CD14-positive monocyte (primary cell): ENCODE measurements around the gene PALM. TPM values are rescaled to one million over a fixed set of nuclear protein-coding genes. Genes with fewer than 3 reads are reported as not detected.

Experiments used
- DNase-seq, 3 donors: peaks; one replicate each; pipeline ENCODE4 v3.0.0-alpha.2; 2011 to 2022
- H2AFZ ChIP-seq: 2 replicates; pipeline ENCODE4 v1.6.0; 2012; ENCODE audit warnings: mild to moderate bottlenecking, low read depth, low read length, inconsistent platforms; ENCODE audit not compliant: insufficient read depth, poor library complexity, severe bottlenecking
- H3K27ac ChIP-seq, 2 donors: 1 replicate in 1 of 2; 2 replicates in 1 of 2; pipeline ENCODE4 v1.5.1; 2012 to 2013; ENCODE audit warnings: low read length in 2 of 2, control low read depth in 1 of 2, inconsistent platforms in 1 of 2, low read depth in 1 of 2, mild to moderate bottlenecking in 1 of 2
- H3K27me3 ChIP-seq, 2 donors: one replicate each; pipeline versions ENCODE4 v1.6.0 to v1.6.1; 2011 to 2013; ENCODE audit warnings: low read length in 2 of 2; ENCODE audit not compliant: control insufficient read depth in 2 of 2, insufficient read depth in 2 of 2
- H3K36me3 ChIP-seq, 2 donors: replicated peaks in 1 of 2; 1 replicate in 1 of 2; 2 replicates in 1 of 2; pipeline versions ENCODE4 v1.5.1 to v1.6.1; 2012 to 2013; ENCODE audit warnings: low read length in 2 of 2, control low read depth in 1 of 2, inconsistent platforms in 1 of 2, mild to moderate bottlenecking in 1 of 2; ENCODE audit not compliant: insufficient read depth in 2 of 2, control insufficient read depth in 1 of 2
- H3K4me1 ChIP-seq, 2 donors: 1 replicate in 1 of 2; 2 replicates in 1 of 2; pipeline versions ENCODE4 v1.5.1 to v1.6.1; 2012 to 2013; ENCODE audit warnings: low read length in 2 of 2, control low read depth in 1 of 2, inconsistent platforms in 1 of 2, mild to moderate bottlenecking in 1 of 2, moderate library complexity in 1 of 2; ENCODE audit not compliant: insufficient read depth in 2 of 2, control insufficient read depth in 1 of 2
- H3K4me2 ChIP-seq: replicated peaks from 2 replicates; pipeline ENCODE3; 2012; ENCODE audit warnings: low read length, moderate library complexity, mild to moderate bottlenecking; ENCODE audit not compliant: poor library complexity, severe bottlenecking; ENCODE audit errors: extremely low read depth
- H3K4me3 ChIP-seq, 3 experiments: fragments of 200-600 bp in 1 of 3; sonication (generic) in 1 of 3; replicated peaks in 1 of 3; 1 replicate in 2 of 3; 2 replicates in 1 of 3; pipeline ENCODE4 v1.5.1; 2011 to 2013; ENCODE audit warnings: low read length in 3 of 3, mild to moderate bottlenecking in 3 of 3, control low read depth in 2 of 3, low read depth in 2 of 3, inconsistent platforms in 1 of 3, moderate library complexity in 1 of 3
- H3K79me2 ChIP-seq: 2 replicates; pipeline ENCODE4 v1.6.0; 2012; ENCODE audit warnings: mild to moderate bottlenecking, control low read depth, inconsistent platforms, low read length, moderate library complexity; ENCODE audit not compliant: insufficient read depth
- H3K9ac ChIP-seq: 2 replicates; pipeline ENCODE4 v1.6.0; 2017; ENCODE audit warnings: low read length, mild to moderate bottlenecking; ENCODE audit not compliant: insufficient read depth, poor library complexity, severe bottlenecking
- H3K9me3 ChIP-seq, 2 donors: replicated peaks in 1 of 2; 1 replicate in 1 of 2; 2 replicates in 1 of 2; pipeline versions ENCODE4 v1.5.1 to v1.6.1; 2012 to 2013; ENCODE audit warnings: low read length in 2 of 2, control low read depth in 1 of 2; ENCODE audit not compliant: control insufficient read depth in 1 of 2, insufficient read depth in 1 of 2
- H4K20me1 ChIP-seq: 2 replicates; pipeline ENCODE4 v1.6.0; 2012; ENCODE audit warnings: mild to moderate bottlenecking, low read length, control low read depth, moderate library complexity; ENCODE audit not compliant: insufficient read depth
- H3K27ac Mint-ChIP-seq, 7 donors: one replicate each; pipeline ENCODE4 v1.8.0; 2020; ENCODE audit warnings: mild to moderate bottlenecking in 7 of 7, mixed read lengths in 7 of 7, moderate library complexity in 6 of 7, inconsistent platforms in 2 of 7
- H3K27me3 Mint-ChIP-seq, 3 donors: one replicate each; pipeline ENCODE4 v1.8.0; 2021 to 2022; ENCODE audit warnings: low read depth in 3 of 3, mild to moderate bottlenecking in 3 of 3, mixed read lengths in 3 of 3, moderate library complexity in 3 of 3, inconsistent platforms in 1 of 3
- H3K36me3 Mint-ChIP-seq, 2 donors: one replicate each; pipeline ENCODE4 v1.8.0; 2020; ENCODE audit warnings: mixed read lengths in 2 of 2, inconsistent platforms in 1 of 2, mild to moderate bottlenecking in 1 of 2
- H3K4me1 Mint-ChIP-seq: one replicate; pipeline ENCODE4 v1.8.0; 2020; ENCODE audit warnings: mild to moderate bottlenecking, mixed read lengths
- H3K4me3 Mint-ChIP-seq, 2 donors: one replicate each; pipeline ENCODE4 v1.8.0; 2020; ENCODE audit warnings: mild to moderate bottlenecking in 2 of 2, mixed read lengths in 2 of 2, moderate library complexity in 1 of 2
- H3K9me3 Mint-ChIP-seq, 7 donors: one replicate each; pipeline ENCODE4 v1.8.0; 2020 to 2022; ENCODE audit warnings: mixed read lengths in 7 of 7, mild to moderate bottlenecking in 6 of 7, moderate library complexity in 6 of 7, inconsistent platforms in 2 of 7
- CTCF ChIP-seq: fragments of 200-600 bp; IDR thresholded peaks from one replicate; pipeline ENCODE4 v1.8.0; 2022; ENCODE audit warnings: antibody characterized with exemption, mild to moderate bottlenecking
- WGBS: methylation state at CpG from one replicate; pipeline ENCODE4 v1.1.5; 2013; ENCODE audit warnings: missing lambda C conversion rate; ENCODE audit not compliant: insufficient coverage; 5-methylcytosine and 5-hydroxymethylcytosine counted together
- intact Hi-C, 2 donors: fragments of 100-400 bp; cut with micrococcal nuclease; formaldehyde crosslinking; loops; one replicate each; pipeline versions ENCODE4 v1.15.0 to v1.15.1; 2023
- polyA plus RNA-seq, 3 donors: library from polyadenylated mRNA; depleted of rRNA in 1 of 3; unstranded in 2 of 3; stranded (reverse) in 1 of 3; fragments of 300-500 nt in 2 of 3; fragments of >200 nt in 1 of 3; fragmentation: Illumina TruSeq in 2 of 3; gene quantifications; 1 replicate in 2 of 3; 2 replicates in 1 of 3; pipeline ENCODE4 v1.2.3, GENCODE V29; 2012 to 2021

PALM gene
- polyA plus RNA-seq, 3 donors: 0.23 TPM; not detected in 2

DNA sequence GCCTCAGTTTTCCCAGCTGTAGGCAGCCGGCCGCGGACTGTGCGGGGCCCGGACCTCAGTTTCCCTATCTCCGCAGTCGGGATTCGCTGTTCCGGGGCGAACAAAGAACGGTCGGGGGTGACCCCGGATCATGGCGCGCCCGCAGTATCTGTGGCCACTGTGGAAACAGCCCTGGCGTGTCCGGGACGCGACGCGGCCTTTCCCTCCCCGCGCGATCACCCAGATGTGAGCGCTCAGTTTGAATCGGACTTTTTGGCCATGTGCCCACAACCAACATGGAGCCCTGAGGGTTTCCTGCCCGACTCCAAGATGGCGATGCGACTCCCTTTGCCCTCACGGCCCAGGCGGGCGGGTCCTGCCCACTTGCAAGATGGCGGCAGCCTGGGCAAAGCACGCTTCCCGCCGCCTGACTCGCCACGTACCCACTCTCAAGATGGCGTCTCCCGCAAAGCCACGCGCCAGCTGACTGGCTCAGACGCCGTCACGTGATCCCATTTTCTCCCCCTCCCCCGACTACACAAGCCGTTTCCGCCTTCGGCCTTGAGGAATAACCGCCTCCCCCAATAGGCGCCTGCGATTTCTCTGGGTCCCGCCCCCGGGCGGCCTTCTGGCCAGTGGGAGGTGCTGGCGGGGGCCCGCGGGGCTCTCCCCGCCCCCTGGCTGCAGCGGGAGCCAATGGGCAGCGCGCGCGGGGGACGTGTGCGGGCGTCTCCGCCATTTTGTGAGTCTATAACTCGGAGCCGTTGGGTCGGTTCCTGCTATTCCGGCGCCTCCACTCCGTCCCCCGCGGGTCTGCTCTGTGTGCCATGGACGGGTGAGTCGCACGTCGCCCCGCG, 88.2 kb downstream of the PALM start, which contains the start of gene PTBP1:
Gene PTBP1, plus strand, starts transcription at position 761 of the 836 bp plus-strand sequence. Its CDS starts 46 bp downstream, at position 807.
- peak within 1 kb of the TSS; percentile 77 to 91 (median 85) for H3K27ac Mint-ChIP-seq

More for the DNA sequence above, 88.2 kb downstream of the PALM start, which contains the start of gene PTBP1:
- Histone ChIP-seq H2AFZ (peak within 1 kb of the TSS; percentile 84), H3K36me3 (peaks cover 18 to 19% of the 10 kb centered on the region in 2 donors), H3K4me1 (peaks cover 40 to 47% of the 10 kb centered on the region in 2 donors), H4K20me1 (peaks cover 41% of the 10 kb centered on the region), H3K79me2 (peaks cover 47% of the 10 kb centered on the region), H3K4me2 (peak within 1 kb of the TSS; percentile 96), H3K4me3 (peak within 1 kb of the TSS; percentile 88 to 97 (median 91)), H3K9me3 (no peaks in the 10 kb centered on the region), H3K27me3 (no peaks in the 10 kb centered on the region), H3K27ac (peak within 1 kb of the TSS; percentile 66 to 73), H3K9ac (peak within 1 kb of the TSS; percentile 83)
- under 1% methylated on average over 76 of the region's 83 CpGs for WGBS
- peak; percentile 100 for DNase-seq
- intact Hi-C loops: loop anchor here in 1 of 2 donors (2.0 to 5.0 kb wide), 2 partner anchors 94 to 135 kb away; partner anchors contain the start of gene RNF126
- Mint-ChIP-seq H3K9me3 (peaks cover 0 to 1% (median 0%) of the 10 kb centered on the region in 7 donors), H3K4me3 (peak within 1 kb of the TSS; percentile 85 to 93), H3K27me3 (peaks cover 0 to 1% (median 0%) of the 10 kb centered on the region in 3 donors), H3K4me1 (peaks cover 28% of the 10 kb centered on the region), H3K36me3 (peaks cover 7 to 20% of the 10 kb centered on the region in 2 donors)
- TF ChIP-seq CTCF: no peak

Other genes starting within 250 kb of the PALM start
- gene SHC2, start 247.9 kb upstream of the PALM start, polyA plus RNA-seq: not detected
- under 1 TPM in 1 of 3 donors, not detected in 2; 0.17 TPM for gene MADCAM1, start 212.4 kb upstream of the PALM start, polyA plus RNA-seq
- 10 to 100 TPM in 2 of 3 donors, 1 to 10 TPM in 1; 9.2 to 48.1 (median 14.2) TPM for gene TPGS1, start 201.4 kb upstream of the PALM start, polyA plus RNA-seq
- 10 to 100 TPM; 25.2 to 49.2 (median 43.0) TPM for gene CDC34, start 177.2 kb upstream of the PALM start, polyA plus RNA-seq
- gene GZMM, start 164.9 kb upstream of the PALM start, polyA plus RNA-seq: 1 to 10 TPM in 1 of 3 donors, under 1 TPM in 2; 0.32 to 1.4 (median 0.48) TPM
- gene BSG, start 136.3 kb upstream of the PALM start, polyA plus RNA-seq: 100 to 1,000 TPM; 190 to 431 (median 364) TPM
- under 1 TPM in 1 of 3 donors, not detected in 2; 0.21 TPM for gene HCN2, start 119.1 kb upstream of the PALM start, polyA plus RNA-seq
- 10 to 100 TPM; 16.2 to 40.5 (median 17.6) TPM for gene POLRMT, start 75.4 kb upstream of the PALM start, polyA plus RNA-seq
- not detected for gene FGF22, start 69.1 kb upstream of the PALM start, polyA plus RNA-seq
- gene RNF126, start 45.7 kb upstream of the PALM start, polyA plus RNA-seq: 10 to 100 TPM; 29.1 to 51.6 (median 31.6) TPM
- 10 to 100 TPM in 1 of 3 donors, 1 to 10 TPM in 2; 2.5 to 42.1 (median 5.2) TPM for gene FSTL3, start 32.5 kb upstream of the PALM start, polyA plus RNA-seq
- gene PRSS57, start 13.5 kb upstream of the PALM start, polyA plus RNA-seq: 1 to 10 TPM in 1 of 3 donors, under 1 TPM in 2; 0.16 to 1.4 (median 0.78) TPM
- not detected for gene MISP, start 42.2 kb downstream of the PALM start, polyA plus RNA-seq
- gene PTBP1, start 88.5 kb downstream of the PALM start, polyA plus RNA-seq: 100 to 1,000 TPM in 1 of 3 donors, 10 to 100 TPM in 2; 62.4 to 117 (median 81.6) TPM
- gene PLPPR3, start 113.0 kb downstream of the PALM start, polyA plus RNA-seq: 1 to 10 TPM in 1 of 3 donors, not detected in 2; 1.2 TPM
- gene AZU1, start 118.9 kb downstream of the PALM start, polyA plus RNA-seq: 1 to 10 TPM; 2.7 to 5.7 (median 4.3) TPM
- under 1 TPM in 1 of 3 donors, not detected in 2; 0.11 TPM for gene PRTN3, start 132.1 kb downstream of the PALM start, polyA plus RNA-seq
- 1 to 10 TPM in 2 of 3 donors, under 1 TPM in 1; 0.61 to 2.0 (median 1.3) TPM for gene ELANE, start 143.4 kb downstream of the PALM start, polyA plus RNA-seq
- gene CFD, start 150.7 kb downstream of the PALM start, polyA plus RNA-seq: 100 to 1,000 TPM; 272 to 862 (median 654) TPM
- gene MED16, start 184.3 kb downstream of the PALM start, polyA plus RNA-seq: 10 to 100 TPM; 20.7 to 37.4 (median 32.8) TPM
- gene RNU6-9, start 184.5 kb downstream of the PALM start, polyA plus RNA-seq: not detected
- 10 to 100 TPM; 70.8 to 99.9 (median 78.7) TPM for gene R3HDM4, start 204.3 kb downstream of the PALM start, polyA plus RNA-seq
- gene KISS1R, start 208.4 kb downstream of the PALM start, polyA plus RNA-seq: not detected
- 10 to 100 TPM in 1 of 3 donors, 1 to 10 TPM in 2; 2.1 to 41.6 (median 3.2) TPM for gene ARID3A, start 217.1 kb downstream of the PALM start, polyA plus RNA-seq